Body of pancreas (tissue), 4 donors: Measurements from ENCODE around the gene ADGRF1. TPM values are rescaled to one million over a fixed set of nuclear protein-coding genes. Genes with fewer than 3 reads are reported as not detected.
A peak's percentile ranks its signal among the peaks of the same experiment; 100 is the strongest.

Experiments used
- ATAC-seq: fragments of 150-250 bp; one replicate; pipeline ENCODE4 v1.9.1; 2016
- DNase-seq, 4 donors: peaks; one replicate each; pipeline ENCODE4 v3.0.0-alpha.2; 2019
- H3K27ac ChIP-seq, 4 donors: fragments of 200-600 bp; sonication (generic); 1 replicate in 3 of 4; 2 replicates in 1 of 4; pipeline versions ENCODE4 v1.5.1 to v1.6.1; 2016 to 2019; ENCODE audit warnings: mild to moderate bottlenecking in 1 of 4, mixed read lengths in 1 of 4, moderate library complexity in 1 of 4
- H3K27me3 ChIP-seq, 2 donors: fragments of 200-600 bp; sonication (generic); one replicate each; pipeline ENCODE4 v1.6.0; 2016; ENCODE audit warnings: mild to moderate bottlenecking in 1 of 2
- H3K36me3 ChIP-seq, 2 donors: fragments of 200-600 bp; sonication (generic); replicated peaks in 1 of 2; 2 replicates each; pipeline ENCODE4 v1.5.1; 2016; ENCODE audit warnings: low read depth in 2 of 2; ENCODE audit not compliant: insufficient read depth in 1 of 2
- H3K4me1 ChIP-seq: fragments of 200-600 bp; sonication (generic); one replicate; pipeline ENCODE4 v1.6.0; 2016
- H3K4me3 ChIP-seq, 2 donors: fragments of 200-600 bp; sonication (generic); 1 replicate in 1 of 2; 2 replicates in 1 of 2; pipeline ENCODE4 v1.5.1; 2016 to 2019
- H3K9me3 ChIP-seq, 3 donors: fragments of 200-600 bp; sonication (generic); 1 replicate in 2 of 3; 2 replicates in 1 of 3; pipeline ENCODE4 v1.5.1; 2016
- CTCF ChIP-seq, 7 experiments: fragments of 450-650 bp in 4 of 7; fragments of 200-600 bp in 3 of 7; sonication (generic) in 3 of 7; IDR thresholded peaks; one replicate each; pipeline ENCODE4 v1.5.1; 2016 to 2019; ENCODE audit warnings: antibody characterized with exemption in 7 of 7
- POLR2A ChIP-seq, 3 donors: fragments of 450-650 bp; IDR thresholded peaks; one replicate each; pipeline ENCODE4 v1.6.1; 2016; ENCODE audit warnings: antibody characterized with exemption in 3 of 3, mild to moderate bottlenecking in 2 of 3
- WGBS, 2 donors: methylation state at CpG; one replicate each; pipeline ENCODE4 v1.1.5; 2017; 5-methylcytosine and 5-hydroxymethylcytosine counted together
- intact Hi-C: fragments of 100-400 bp; cut with DNase I; formaldehyde crosslinking; loops from one replicate; pipeline ENCODE4 v1.15.1; 2023
- total RNA-seq, 2 donors: library from RNA; depleted of rRNA; stranded (reverse); fragments of >200 nt; gene quantifications; one replicate each; pipeline ENCODE4 v1.1.0, GENCODE V29; 2016

ADGRF1 gene
- total RNA-seq, 2 donors from 2014 or later, result 0.52 TPM; not detected in 1

- Histone ChIP-seq H3K36me3 (no peaks in the 10 kb centered on the region), H3K4me1 (no peaks in the 10 kb centered on the region), H3K9me3 (no peaks in the 10 kb centered on the region), H3K27me3 (no peaks in the 10 kb centered on the region), H3K4me3 (no peak overlapping the region), H3K27ac (no peak overlapping the region)
- no peak for ATAC-seq
- no peak for DNase-seq
- intact Hi-C loops, result no loop called here
- TF ChIP-seq POLR2A (IDR thresholded peaks at IDR 0.05) (no peak), CTCF (IDR thresholded peaks at IDR 0.05) (no peak)
These were observed 82.7 kb downstream of the ADGRF1 start for GRCh38 chr6:46959419-46959818.

- intact Hi-C loops, result no loop called here
- no peaks in the 10 kb centered on the region for H3K36me3 ChIP-seq
- no peaks in the 10 kb centered on the region for H3K4me1 ChIP-seq
- no peak overlapping the region for H3K27ac ChIP-seq
- H3K4me3 ChIP-seq, result no peak overlapping the region
- no peaks in the 10 kb centered on the region for H3K27me3 ChIP-seq
- 91 to 94% methylated on average over 6 of the region's 6 CpGs for WGBS, 2 donors
- H3K9me3 ChIP-seq, result no peaks in the 10 kb centered on the region
- no peak for ATAC-seq
- no peak for TF ChIP-seq POLR2A (IDR thresholded peaks at IDR 0.05)
- TF ChIP-seq CTCF (IDR thresholded peaks at IDR 0.05), result no peak
- no peak for DNase-seq
These were observed 85.7 kb downstream of the ADGRF1 start for GRCh38 chr6:46956409-46956808.

- TF ChIP-seq POLR2A (IDR thresholded peaks at IDR 0.05) (no peak), CTCF (IDR thresholded peaks at IDR 0.05) (no peak)
- H3K9me3 ChIP-seq, result no peaks in the 10 kb centered on the region
- H3K27ac ChIP-seq, result no peak overlapping the region
- ATAC-seq (no peak), DNase-seq (no peak)
- intact Hi-C loops, result no loop called here
- no peaks in the 10 kb centered on the region for H3K27me3 ChIP-seq
- no peak overlapping the region for H3K4me3 ChIP-seq
- no peaks in the 10 kb centered on the region for H3K36me3 ChIP-seq
- WGBS, 2 donors, result 56 to 82% methylated on average over 4 of the region's 4 CpGs
- no peaks in the 10 kb centered on the region for H3K4me1 ChIP-seq
These were observed 87.2 kb downstream of the ADGRF1 start for GRCh38 chr6:46954837-46955451.

- Histone ChIP-seq H3K36me3 (no peaks in the 10 kb centered on the region), H3K27me3 (no peaks in the 10 kb centered on the region), H3K27ac (no peak overlapping the region), H3K4me3 (no peak overlapping the region), H3K4me1 (no peaks in the 10 kb centered on the region), H3K9me3 (no peaks in the 10 kb centered on the region)
- DNase-seq, result no peak
- intact Hi-C loops, result no loop called here
- TF ChIP-seq POLR2A (IDR thresholded peaks at IDR 0.05) (no peak), CTCF (IDR thresholded peaks at IDR 0.05) (no peak)
- no peak for ATAC-seq
- WGBS, 2 donors, result 62 to 74% methylated on average over 4 of the region's 4 CpGs
These were observed 88.2 kb downstream of the ADGRF1 start for GRCh38 chr6:46953921-46954320.

- intact Hi-C loops, result no loop called here
- DNase-seq (peak in 3 of 4 donors; percentile 28 to 34 (median 30)), ATAC-seq (peak; percentile 41)
- H3K36me3 ChIP-seq, result no peaks in the 10 kb centered on the region
- TF ChIP-seq CTCF (IDR thresholded peaks at IDR 0.05) (no peak), POLR2A (IDR thresholded peaks at IDR 0.05) (no peak)
- WGBS, 2 donors, result 54 to 59% methylated on average over 8 of the region's 8 CpGs
- H3K27ac ChIP-seq, result peak overlapping the region in 2 of 4 donors; percentile 3 to 48
- no peak overlapping the region for H3K4me3 ChIP-seq
- no peaks in the 10 kb centered on the region for H3K9me3 ChIP-seq
- no peaks in the 10 kb centered on the region for H3K4me1 ChIP-seq
- no peaks in the 10 kb centered on the region for H3K27me3 ChIP-seq
These were observed 92.4 kb downstream of the ADGRF1 start for GRCh38 chr6:46949632-46950280.
